ENCODE results near the gene CCDC74B.
"Not testable (repeated sequence)": the region's sequence is repeated elsewhere in the genome, so short reads cannot be mapped to it uniquely, and the experiment has no call there.

Gene CCDC74B

DNA sequence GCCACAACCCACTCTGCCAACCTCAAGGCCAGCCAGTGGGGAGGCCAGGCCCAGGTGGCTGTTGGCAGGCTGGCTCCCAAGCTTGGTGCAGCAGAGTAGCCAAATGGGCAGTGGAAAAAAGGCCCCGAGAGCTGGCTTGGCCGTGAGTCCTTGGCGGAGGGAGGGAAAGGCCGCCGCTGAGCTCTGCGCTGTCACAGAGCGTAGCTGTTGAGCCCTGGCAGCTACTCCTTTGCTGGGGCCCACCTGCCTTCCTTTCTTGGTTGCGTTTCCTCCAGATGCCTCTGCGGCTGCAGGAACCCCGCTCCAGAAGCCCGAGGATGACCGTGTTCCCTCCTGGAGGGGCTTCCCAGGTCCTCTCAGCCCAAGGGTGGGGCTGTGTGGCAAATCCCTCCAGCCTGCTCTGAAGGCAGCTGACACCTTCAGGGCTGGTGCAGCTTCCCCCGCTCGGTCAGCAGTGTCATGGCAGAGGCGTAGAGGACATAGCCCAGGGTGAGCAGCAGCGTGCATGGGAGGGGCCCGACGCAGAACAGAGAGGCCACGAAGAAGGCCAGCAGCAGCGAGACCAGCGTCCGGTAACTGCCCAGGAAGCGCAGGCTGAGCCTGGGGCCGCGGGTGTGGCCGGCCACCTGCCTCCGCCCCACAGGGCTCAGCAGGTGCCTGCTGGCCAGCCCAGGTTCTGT, 7.4 kb upstream of the CCDC74B start:
- in situ Hi-C loops (cut with MboI; ENCODE audit: low sequenced_read_pairs) = loop anchor here (10.0 kb wide), 1 partner anchor 183 kb away; no protein-coding TSS in a partner anchor

DNA sequence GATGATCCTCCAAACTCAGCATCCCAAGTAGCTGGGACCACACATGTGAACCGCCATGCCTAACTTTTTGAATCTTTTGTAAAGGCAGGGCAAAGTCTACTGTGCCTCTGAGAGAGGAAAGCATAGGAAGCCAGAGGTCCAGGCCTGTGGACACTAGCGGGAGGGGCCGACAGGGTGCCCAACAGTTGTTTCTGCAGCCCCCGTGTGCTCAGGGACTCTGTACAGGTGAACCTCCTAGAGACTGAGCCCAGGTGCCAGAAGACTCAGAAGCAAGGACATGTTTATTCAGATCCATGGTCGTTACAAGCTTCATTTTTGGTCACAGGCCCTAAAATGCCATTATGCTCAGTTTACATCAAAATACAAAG, 6.2 kb upstream of the CCDC74B start:
- in situ Hi-C loops (cut with MboI; ENCODE audit: low sequenced_read_pairs) = loop anchor here (10.0 kb wide), 1 partner anchor 184 kb away; no protein-coding TSS in a partner anchor

DNA sequence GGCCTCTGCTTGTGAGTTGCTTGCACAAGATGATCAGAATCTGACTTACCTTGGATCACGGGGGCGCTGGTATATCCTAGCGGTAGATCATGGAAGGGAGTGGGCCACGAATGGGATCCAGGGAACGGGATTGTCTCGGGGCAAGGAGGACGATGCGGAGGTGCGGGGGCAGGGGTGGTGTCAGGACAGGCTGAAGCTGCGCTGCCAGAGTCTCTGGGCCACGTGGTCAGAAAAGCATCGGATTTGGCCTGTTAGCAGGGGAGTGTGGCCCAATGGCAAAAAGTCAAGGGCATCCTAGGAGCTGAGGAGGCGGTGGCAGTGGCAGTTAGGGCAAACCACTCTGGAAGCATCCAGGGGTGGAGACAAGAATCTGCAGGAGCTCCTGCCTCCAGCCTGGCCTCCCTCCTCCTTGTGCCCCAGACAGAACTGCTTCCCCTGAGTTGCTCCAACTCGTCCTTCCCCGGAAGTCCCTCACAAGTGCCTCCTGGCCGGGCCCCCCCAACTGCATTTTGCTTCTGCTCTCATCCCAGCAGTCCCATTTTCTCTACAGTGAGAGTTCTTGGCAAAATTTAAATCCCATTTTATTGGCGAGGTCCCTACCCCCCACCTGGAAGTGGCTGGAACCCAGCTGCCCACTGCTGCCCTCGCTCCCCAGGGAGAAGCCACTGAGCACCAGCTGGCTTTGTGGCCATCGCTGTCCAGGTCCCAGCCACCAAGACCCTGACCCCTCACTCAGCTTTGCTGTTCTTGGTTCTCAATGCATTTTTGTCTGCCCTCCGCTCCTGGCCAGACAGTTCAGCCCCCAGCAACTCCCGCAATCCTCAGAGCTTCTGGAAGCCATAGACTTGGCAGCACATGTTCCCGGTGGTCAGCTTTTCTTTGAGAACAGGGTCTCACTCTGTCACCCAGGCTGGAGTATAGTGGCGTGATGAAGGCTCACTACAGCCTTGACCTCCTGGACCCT, 5.6 kb upstream of the CCDC74B start:
- in situ Hi-C loops (cut with MboI; ENCODE audit: low sequenced_read_pairs) = loop anchor here (10.0 kb wide), 1 partner anchor 184 kb away; no protein-coding TSS in a partner anchor

DNA sequence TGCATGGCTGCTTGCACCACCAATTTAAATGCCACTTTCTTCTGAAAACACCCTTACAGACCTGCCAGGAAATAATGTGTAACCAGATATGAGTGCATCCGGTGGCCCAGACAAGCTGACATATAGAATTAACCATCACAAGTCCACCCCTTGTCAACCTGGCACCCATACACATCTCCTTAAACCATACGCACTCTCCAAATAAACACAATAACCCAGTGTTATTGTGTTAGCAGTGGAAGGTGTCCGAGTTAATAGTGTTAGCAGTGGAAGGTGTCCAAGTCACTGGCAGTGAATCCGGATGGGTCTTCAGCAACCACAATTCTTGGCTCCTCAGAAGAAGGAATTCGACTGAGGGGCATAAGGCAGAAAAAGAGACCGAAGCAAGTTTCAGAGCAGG, 3.6 kb upstream of the CCDC74B start:
- in situ Hi-C loops (cut with MboI; ENCODE audit: low sequenced_read_pairs) = not testable (repeated sequence)

DNA sequence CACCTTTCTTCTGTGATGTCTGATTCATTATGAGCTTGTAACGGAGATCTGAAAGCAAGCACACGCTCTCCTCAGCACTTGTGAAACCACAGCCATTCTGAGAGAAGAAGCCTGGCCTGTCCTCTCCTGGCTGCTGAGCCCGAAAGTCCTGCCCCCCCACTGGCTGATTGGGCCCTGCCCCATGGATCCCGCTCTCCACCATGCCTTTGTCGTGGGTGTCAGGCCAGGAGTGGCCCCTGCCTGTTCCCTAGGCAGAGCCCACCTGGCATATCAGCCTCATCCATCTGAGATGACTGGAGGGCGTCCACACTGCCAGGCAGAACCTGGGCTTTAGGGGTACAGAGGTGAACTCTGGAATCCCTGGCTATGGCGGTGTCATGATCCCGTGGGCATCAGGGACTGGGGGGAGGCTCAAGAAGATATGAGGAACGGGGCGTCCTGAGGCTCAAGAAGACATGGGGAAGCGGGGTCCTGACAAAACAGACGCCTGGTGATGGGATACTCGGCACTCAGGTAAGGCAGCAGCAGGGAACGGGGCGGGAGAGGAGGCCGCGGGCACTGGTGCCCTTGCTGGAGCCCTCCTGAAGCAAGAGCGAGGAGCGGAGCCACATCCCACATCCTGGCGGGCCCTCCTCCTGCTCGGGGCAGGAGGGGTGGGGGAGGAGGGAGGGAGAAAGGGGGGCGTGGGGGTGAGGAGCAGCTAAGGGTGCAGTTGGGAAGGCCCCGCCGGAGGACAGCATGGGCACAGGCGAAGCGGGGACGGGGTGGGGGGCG, 1.5 kb downstream of the CCDC74B start:
- in situ Hi-C loops (cut with MboI; ENCODE audit: low sequenced_read_pairs) = not testable (repeated sequence)

DNA sequence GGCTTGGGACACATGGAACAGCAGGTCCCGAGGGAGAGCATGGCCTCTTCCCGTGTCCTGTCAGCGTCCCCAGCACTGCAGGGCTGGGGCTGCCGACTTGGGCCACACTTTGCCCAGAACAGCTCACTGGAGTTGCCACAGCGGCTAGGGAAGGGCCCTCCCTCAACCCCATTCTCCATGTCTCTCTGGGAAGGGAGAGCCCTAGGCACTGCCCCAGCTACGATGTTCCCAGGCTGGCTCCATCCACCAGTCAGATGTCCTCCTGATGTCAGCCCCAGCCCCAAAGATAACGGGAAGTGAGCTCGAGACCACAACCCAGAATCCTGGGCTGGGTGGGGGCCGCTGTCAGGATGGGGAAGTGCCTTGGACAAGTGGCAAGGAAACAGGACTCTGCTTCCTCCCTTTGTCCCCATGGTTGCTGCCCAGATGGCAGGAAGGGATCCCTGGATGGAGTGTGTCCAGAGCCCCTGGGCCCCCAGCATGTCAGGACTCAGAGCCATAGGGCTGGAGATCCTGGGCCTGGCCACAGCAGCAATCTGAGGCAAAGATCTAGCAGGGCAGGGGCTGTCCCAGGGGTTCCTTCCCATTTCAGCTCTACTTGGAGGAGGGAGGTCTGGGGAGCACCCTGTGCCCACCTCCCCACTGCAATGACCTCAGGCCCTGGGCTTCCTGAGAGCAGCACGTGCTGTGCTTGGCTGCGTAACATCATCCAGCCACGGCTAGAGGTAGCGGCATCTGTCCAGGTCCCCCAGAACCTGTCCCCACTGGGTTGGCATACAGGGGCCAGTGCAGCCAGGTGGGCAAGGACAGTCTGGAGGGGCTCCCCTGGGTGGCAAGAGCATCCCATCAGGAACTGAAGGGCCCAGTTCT, 2.3 kb downstream of the CCDC74B start:
- in situ Hi-C loops (cut with MboI; ENCODE audit: low sequenced_read_pairs) = not testable (repeated sequence)

DNA sequence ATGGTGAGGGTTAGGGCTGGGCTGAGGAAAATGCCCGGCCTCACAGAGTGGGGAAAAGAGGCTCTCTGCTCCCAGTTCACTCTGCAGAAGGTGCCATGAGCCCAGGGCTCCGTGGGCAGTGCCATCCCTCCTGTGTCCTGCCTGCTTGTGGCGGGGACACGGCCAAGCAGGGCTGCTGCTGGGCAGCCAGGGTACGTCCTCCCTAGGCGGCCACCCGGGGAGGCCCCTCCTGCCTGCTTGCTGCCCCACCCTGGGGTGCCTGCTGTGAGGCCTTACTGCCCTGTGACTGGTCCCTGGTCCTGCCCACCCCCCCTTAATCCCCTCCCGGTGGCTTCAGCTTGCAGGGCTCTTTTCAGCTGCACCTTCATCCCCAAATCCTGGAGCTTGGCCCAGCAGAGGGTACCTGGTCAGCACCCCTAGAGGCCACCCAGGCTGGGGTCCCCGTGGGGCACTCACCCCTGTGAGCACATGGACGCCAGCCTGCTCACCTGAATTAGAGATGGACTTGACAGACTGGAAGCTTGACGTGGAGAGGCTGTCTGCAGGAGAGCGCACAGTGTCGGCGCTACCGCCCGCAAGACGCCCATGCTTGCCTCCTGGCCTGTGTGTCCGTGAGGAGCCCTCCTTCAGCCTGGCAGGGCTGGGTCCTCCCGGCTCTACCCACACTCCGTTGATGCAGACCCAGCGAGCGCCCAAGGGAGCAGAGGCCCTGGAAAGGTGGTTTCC, 3.1 kb downstream of the CCDC74B start:
- in situ Hi-C loops (cut with MboI; ENCODE audit: low sequenced_read_pairs) = not testable (repeated sequence)

DNA sequence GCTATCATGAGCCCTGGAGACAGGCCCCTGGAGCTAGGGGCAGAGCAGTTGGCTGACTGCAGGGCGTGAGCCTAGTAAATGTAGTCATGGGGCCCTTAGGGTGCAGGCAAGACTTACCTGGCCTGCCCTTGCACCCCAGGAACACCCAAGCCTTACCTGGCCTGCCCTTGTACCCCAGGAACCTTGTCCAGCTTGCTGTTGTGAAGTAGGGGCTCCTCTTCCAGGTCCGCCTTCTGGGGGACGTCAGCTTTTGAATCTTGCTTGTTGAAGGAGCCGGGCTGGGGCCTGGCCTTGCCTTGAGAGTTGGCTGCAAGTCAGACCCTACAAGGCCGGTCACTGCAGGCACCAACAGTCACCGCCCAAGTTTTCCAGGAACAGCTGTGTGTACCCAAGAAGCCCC, 3.9 kb downstream of the CCDC74B start:
- in situ Hi-C loops (cut with MboI; ENCODE audit: low sequenced_read_pairs) = not testable (repeated sequence)

DNA sequence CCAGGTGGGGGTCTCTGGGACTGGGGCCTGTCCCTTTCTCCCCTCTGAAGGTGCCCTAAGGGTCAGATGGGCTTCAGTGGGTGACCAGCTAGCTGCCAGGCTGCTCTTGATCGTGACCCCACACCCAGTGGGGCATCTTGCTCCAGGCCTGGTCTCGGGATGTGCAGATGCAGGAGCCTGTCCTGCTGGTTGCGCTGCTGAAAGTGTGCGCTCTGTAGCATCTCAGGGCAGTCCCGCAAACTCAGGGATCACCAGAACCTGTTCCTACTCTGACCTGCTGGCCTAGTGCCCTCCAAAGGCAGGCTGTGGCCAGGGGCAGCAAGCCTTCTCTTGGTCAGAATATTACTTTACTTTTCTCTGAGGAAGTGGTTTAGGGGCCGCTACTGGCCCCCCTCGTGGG, 4.4 kb downstream of the CCDC74B start:
- in situ Hi-C loops (cut with MboI; ENCODE audit: low sequenced_read_pairs) = not testable (repeated sequence)

DNA sequence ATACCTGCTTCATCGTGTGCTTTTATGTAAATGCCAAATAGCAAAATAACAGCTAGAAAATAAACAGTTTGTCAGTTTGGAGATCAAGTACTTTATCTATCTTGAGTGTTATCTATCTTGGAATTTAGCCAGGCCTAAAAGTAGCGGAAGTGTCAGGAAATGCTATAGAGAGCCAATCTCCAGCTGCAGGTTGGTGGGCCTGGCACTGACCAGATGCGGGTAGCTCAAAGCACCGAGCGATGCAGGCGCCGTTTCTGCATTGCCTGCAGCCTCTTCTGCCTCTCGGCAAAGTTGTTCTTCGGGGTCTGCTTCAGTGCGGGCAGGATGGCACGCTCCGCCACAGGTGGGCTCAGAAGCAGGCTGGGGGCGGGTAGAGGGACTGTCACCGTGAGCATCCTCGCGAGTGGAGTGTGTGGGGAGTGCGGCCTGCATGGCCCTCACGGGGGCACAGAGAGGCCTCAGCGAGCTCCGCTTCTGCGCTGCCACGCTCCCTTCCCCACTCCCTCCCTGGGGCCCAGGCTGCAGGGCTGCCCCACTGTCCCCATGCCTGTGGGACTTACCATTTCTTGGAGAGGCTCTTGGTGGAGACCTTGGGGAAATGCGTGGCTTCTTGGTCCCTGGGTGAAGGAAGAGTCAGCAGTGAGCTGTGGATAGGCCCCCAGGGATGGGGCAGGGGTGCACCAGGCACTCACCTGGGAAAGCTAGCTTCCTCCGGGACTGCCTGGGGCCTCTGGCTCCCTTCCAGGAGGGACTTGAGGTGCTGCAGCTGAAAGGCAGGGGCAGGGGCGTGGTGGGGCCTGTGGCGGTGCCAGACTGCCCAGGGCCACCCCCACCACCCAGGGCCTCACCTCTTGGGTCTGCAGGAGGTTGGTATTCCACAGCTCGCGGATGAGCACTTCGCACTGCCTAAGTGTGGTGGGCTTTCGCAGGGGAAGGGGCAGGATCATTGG, 5.3 kb downstream of the CCDC74B start:
- in situ Hi-C loops (cut with MboI; ENCODE audit: low sequenced_read_pairs) = not testable (repeated sequence)

DNA sequence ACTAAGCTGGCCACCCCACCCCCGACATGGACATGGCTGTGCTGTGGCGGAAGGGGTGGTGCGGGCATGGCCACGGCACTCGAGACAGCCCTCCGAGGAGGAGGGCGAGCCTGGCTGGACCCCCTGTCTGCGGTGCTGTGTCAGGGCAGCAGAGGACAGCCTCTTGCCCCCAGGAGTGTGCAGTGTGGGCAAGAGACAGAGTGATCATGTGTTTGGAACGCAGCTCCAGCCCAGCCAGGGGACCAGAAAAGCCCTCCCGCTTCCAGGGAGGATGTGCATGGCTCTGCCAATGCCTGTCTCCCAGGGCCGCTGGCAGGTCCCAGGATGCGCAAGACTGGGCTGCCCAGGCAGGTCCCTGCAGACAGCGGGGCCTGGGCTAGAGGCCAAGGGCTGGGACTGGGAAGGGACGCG, 6.1 kb downstream of the CCDC74B start:
- in situ Hi-C loops (cut with MboI; ENCODE audit: low sequenced_read_pairs) = not testable (repeated sequence)

DNA sequence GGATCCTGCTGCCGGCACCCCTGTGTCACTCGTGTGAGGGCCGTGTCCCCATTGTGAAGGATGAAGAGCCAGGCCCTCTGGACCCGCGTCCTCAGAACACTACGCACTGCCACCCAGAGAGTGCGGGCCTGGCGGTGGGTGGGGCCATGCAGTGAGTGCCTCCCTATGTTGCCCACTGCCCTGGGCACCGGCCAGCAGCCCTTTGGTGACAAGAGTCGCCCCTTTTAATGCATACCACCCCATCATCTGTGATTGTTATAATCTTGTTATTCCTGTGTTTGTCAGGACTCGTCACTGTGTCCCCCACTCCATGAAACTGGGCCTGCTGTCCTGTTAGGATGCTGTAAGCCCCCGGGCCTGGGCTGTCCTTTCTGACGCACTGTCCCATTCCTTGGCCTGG, 6.6 kb downstream of the CCDC74B start:
- in situ Hi-C loops (cut with MboI; ENCODE audit: low sequenced_read_pairs) = not testable (repeated sequence)

DNA sequence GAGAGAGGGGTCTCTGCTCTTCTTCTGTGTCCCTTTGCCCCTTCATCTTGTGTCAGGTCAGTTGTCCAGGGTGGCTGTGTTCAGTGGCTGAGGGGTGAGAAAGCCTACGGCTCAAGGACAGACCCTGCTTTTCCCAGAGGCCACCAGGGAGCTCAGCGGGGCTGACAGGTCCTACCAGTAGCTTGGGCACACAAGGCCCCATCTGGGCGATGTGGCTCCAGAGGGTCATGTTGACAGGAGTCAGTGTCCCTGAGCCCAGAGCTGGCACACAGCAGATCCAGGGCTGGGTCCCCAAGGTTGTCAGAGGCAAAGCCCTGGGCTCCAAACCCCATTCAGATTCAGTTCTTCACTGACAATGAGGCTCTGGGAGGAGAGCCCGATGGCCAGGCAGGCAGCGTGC, 7.8 kb downstream of the CCDC74B start:
- in situ Hi-C loops (cut with MboI; ENCODE audit: low sequenced_read_pairs) = not testable (repeated sequence)

DNA sequence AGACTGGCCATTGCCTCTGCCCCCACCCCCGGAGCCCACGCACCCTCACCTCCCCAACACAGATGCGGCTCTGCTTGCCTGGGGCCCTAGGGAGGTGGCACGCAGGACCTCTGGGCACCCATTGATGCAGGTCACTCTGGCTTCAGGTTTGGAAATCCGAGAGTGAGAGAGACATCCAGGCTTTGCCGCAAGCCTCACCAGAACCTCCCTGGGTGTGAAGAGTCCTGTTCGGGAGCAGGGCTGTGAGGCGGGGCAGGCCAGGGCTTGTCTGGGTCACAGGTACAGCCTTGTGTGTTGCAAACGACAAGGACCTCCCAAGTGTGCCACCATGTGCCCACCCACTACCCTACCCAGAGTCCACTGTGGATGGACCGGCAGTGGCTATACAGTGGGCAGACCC, 8.4 kb downstream of the CCDC74B start:
- in situ Hi-C loops (cut with MboI; ENCODE audit: low sequenced_read_pairs) = not testable (repeated sequence)

DNA sequence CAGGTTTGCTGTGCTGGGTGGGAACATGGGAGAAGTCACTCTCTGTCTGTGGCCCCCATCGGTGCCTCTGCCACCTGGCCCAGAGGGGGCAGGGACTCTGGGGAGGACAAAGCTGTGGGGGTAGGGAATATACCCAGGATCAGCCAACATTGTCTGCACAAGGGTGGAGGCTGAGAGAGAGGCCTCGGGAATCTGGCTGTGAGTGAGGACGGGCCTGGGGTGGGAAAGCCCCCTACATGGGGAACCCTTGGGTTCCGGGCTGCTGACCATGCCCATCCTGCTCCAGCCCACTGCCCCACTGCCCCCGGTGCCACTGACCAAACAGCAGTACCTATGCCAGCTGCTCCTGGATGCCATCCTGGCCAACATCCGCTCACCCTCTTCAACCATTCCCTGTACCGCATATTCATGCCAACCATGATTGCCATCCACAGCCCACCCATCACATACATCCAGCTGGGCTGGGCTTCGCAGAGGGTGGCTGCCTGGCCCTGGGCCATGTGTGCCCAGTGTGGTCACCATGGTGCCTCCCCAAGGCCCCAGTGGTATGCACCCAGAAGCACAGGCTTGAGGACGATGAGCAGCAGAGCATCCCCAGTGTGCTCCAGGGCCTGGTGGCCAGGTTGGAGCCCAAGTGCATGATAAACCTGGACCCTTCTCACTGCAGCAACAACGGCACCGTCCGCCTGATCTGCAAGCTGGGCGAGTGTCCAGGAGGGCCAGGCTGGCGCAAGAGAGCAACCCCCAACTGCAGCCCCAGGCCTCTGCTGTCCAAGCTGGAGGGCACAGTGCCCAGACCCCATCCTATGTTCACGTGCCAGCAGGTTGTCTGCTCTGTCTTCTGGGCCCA, 9.0 kb downstream of the CCDC74B start:
- in situ Hi-C loops (cut with MboI; ENCODE audit: low sequenced_read_pairs) = no loop called here

DNA sequence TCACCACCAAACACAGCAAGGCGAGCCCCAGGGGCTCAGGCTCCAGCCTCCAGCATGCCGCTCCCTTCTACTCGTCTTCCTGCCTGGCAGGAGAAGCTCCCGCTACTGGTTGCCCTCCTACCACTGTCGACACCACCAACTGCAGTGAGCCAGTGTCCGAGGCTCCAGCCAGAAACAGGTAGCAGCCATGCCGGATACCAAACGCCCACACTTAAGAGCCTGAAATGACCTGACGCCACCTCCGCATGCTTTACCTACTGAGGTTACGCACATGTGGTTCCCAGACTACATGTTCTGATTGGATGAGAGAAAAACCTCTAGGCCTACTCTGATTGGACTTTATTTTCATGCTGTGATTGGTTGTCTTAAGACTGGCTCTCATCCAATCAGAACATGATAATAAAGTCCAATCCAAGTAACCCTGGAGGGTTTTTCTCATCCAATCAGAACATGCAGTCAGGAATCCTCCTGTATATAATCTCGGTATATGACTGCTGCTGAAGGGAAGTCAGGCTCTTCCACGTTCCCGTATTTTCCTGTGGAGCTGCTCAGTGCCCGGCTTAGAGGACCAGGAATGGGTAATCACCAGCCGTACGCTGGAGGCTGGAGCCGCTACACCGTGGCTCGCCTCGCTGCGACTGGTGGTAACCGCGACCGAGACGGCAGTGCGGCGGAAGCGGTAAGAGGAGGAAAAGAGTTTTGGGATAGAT, 15.6 kb downstream of the CCDC74B start, which contains the start of gene POTEF:
POTEF (minus strand) TSS at position 103 of the 710 bp plus-strand sequence. CDS start 8,707 bp downstream, outside the sequence.
- in situ Hi-C loops (cut with MboI; ENCODE audit: low sequenced_read_pairs) = not testable (repeated sequence)

DNA sequence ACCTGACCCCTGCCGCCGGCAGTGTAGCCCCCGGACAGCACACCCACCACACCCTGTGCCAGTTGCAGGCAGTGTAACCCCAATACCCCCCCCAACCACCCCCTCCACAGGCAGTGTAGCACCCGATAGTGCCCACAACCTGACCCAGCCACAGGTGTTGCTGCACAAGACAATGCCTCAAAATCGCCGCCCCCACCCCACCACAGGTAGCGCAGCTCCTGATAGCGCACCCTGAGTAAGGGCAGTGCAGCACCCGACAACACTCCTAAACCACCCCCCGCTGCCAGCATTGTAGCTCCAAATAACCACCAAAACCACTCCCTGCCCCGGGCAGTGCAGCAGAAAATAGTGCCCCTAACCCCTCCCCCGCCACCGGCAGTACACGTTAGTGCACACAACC, 16.4 kb downstream of the CCDC74B start:
- in situ Hi-C loops (cut with MboI; ENCODE audit: low sequenced_read_pairs) = not testable (repeated sequence)
